IPS DF 6.9 (cell line): ENCODE measurements around the gene PTPRD.
"Not testable (repeated sequence)": the region's sequence is repeated elsewhere in the genome, so short reads cannot be mapped to it uniquely, and the experiment has no call there.

Experiments
- DNase-seq: peaks from one replicate; pipeline ENCODE4 v3.0.0-alpha.2; 2013; ENCODE audit warnings: low read depth, low spot score
- H3K27ac ChIP-seq: one replicate; pipeline ENCODE4 v1.5.1; 2013; ENCODE audit warnings: low read length, control low read depth
- H3K27me3 ChIP-seq: 2 replicates; pipeline ENCODE4 v1.6.1; 2013; ENCODE audit warnings: mild to moderate bottlenecking, low read length; ENCODE audit not compliant: control insufficient read depth, insufficient read depth
- H3K36me3 ChIP-seq: 2 replicates; pipeline ENCODE4 v1.6.1; 2013; ENCODE audit warnings: low read length; ENCODE audit not compliant: control insufficient read depth, insufficient read depth
- H3K4me1 ChIP-seq: 2 replicates; pipeline ENCODE4 v1.6.1; 2013; ENCODE audit warnings: low read length; ENCODE audit not compliant: control insufficient read depth, insufficient read depth
- H3K4me3 ChIP-seq: 2 replicates; pipeline ENCODE4 v1.5.1; 2013; ENCODE audit warnings: mild to moderate bottlenecking, low read length
- H3K9me3 ChIP-seq: 2 replicates; pipeline ENCODE4 v1.6.1; 2013; ENCODE audit warnings: low read length, inconsistent platforms; ENCODE audit not compliant: control insufficient read depth, insufficient read depth
- WGBS: extraction: QIAGEN DNeasy Blood & Tissue Kit; methylation state at CpG from one replicate; pipeline ENCODE4 v1.1.7; 2013; ENCODE audit warnings: mixed read lengths, missing lambda C conversion rate; ENCODE audit not compliant: insufficient read length, insufficient coverage; 5-methylcytosine and 5-hydroxymethylcytosine counted together

Gene PTPRD

DNA sequence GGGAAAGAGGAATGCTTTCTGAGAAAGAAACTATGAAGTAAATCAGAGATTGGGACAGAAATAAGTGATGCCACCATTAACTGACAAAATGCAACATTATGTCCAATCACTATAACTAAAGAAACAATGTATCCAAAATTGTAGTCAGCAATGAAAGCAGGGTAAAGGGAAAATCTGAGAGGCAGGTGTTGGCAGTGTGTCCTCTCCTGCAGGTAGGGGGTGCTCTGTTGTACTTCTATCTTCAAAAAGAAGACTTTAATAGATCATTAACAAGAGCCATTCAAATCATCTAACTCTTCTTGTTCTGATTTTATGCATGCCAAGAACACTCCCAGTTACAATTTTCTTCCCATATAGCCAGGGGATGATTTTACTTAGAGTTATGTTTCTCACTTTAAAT lies 1275.7 kb downstream of the PTPRD start:
- H3K9me3 ChIP-seq = no peaks in the 10 kb centered on the region
- H3K36me3 ChIP-seq = no peaks in the 10 kb centered on the region
- H3K4me1 ChIP-seq = peaks cover 2% of the 10 kb centered on the region; the same call in 1 of the 2 replicates
- no peak overlapping the region for H3K4me3 ChIP-seq
- no peak overlapping the region for H3K27ac ChIP-seq
- DNase-seq = no peak
- no peaks in the 10 kb centered on the region for H3K27me3 ChIP-seq

DNA sequence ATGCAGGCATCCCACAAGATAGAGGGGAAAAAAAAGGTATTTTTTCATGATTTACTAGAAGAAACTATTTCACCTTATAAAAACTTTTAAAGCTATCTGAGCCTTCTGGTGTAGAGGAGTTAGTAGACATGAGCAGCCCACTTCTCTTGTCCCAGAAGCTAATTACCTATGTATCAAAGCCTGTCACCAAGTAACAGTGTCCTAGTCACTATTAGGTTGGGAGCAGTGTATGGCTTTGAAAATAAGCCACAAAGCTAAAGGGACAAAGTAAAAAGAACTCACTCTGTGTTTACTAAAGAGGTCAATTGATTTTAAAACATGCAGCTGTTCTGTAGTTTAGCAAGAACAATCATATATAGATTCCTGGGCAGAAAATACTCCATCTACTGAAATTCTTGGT lies 1286.1 kb downstream of the PTPRD start:
- no peak overlapping the region for H3K27ac ChIP-seq
- H3K36me3 ChIP-seq = no peaks in the 10 kb centered on the region
- no peaks in the 10 kb centered on the region for H3K9me3 ChIP-seq
- H3K4me1 ChIP-seq = no peaks in the 10 kb centered on the region
- no peaks in the 10 kb centered on the region for H3K27me3 ChIP-seq
- DNase-seq = no peak
- no peak overlapping the region for H3K4me3 ChIP-seq

DNA sequence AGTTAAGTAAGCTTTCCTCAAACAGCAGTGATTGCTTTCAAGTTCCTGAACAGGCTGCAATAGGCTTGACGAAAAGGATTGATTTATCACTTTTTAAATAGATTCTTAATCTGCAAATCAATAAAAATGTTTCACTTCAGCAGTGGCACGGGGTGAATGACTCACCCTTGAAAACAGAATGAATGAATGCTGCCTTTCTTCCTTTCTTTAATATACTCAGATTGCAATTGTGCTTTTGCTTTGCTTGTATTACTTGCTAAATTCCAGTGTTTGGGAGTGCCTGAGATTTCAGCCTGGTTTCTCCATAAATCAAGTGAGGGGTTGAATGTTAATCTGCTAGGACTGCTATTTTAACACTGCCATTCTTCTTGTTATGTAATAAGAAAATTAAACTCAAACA lies 1293.8 kb downstream of the PTPRD start:
- no peaks in the 10 kb centered on the region for H3K27me3 ChIP-seq
- H3K27ac ChIP-seq = no peak overlapping the region
- DNase-seq = no peak
- H3K9me3 ChIP-seq = no peaks in the 10 kb centered on the region
- H3K4me1 ChIP-seq = no peaks in the 10 kb centered on the region
- H3K4me3 ChIP-seq = no peak overlapping the region
- no peaks in the 10 kb centered on the region for H3K36me3 ChIP-seq
- no CpG with 5 or more reads among the region's 2 CpGs for WGBS

DNA sequence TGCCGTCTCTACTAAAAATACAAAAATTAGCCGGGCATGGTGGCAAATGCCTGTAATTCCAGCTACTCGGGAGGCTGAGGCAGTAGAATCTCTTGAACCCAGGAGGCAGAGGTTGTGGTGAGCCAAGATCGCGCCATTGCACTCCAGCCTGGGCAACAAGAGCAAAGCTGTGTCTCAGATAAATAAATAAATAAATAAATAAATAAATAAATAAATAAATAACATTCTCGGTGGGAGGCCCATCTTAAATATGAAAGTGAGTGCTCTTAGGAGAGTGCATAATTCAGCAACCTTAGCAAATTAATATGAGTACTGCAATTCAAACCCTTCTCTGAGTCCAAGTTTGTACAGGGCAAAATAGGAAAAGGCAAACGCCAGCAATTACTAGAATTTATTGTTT lies 1302.1 kb downstream of the PTPRD start:
- no CpG with 5 or more reads among the region's 7 CpGs for WGBS
- H3K27me3 ChIP-seq, H3K36me3 ChIP-seq, H3K9me3 ChIP-seq, H3K4me3 ChIP-seq, H3K4me1 ChIP-seq, H3K27ac ChIP-seq, DNase-seq: not testable (repeated sequence)

DNA sequence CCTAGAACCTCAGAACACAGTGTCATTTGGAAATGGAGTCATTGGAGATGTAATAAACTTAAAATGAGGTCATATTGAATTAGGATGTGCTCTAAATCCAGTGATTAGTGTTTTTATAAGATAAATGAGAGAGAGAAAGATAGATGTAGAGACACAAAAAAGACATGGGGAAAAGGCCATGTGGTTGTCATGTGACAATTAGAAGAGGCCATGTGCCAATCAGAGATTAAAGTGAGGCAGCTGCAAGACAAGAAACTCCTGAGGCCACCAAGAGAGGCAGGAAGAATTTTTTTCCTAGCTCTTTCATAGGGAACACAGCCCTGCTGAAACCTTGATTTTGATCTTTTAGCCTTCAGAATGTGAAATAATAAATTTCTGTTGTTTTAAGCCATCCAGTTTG lies 1307.2 kb downstream of the PTPRD start:
- H3K36me3 ChIP-seq = no peaks in the 10 kb centered on the region
- H3K4me1 ChIP-seq = no peaks in the 10 kb centered on the region
- no peak overlapping the region for H3K4me3 ChIP-seq
- no peaks in the 10 kb centered on the region for H3K27me3 ChIP-seq
- DNase-seq = no peak
- no peaks in the 10 kb centered on the region for H3K9me3 ChIP-seq
- no peak overlapping the region for H3K27ac ChIP-seq

DNA sequence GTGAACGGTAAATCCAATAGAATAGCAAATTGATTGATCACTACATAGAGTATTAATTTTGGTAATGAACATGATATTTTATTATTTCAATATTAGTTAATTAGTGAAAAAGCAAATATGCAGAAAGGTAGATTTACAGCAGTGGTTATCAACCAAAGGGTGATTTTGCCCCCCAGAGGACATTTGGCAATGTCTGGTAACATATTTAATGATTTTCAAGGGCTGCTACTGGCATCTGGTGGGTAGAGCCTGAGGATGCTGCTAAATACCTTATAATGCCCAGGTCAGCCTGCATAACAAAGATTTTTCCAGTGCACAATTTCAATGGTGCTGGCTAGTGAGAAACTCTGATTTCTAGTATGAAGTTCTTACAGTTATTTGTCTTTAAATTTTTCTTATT lies 1313.7 kb downstream of the PTPRD start:
- no peak for DNase-seq
- no peaks in the 10 kb centered on the region for H3K36me3 ChIP-seq
- H3K9me3 ChIP-seq = no peaks in the 10 kb centered on the region
- no peak overlapping the region for H3K27ac ChIP-seq
- H3K27me3 ChIP-seq = no peaks in the 10 kb centered on the region
- H3K4me1 ChIP-seq = no peaks in the 10 kb centered on the region
- H3K4me3 ChIP-seq = no peak overlapping the region
- WGBS = no CpG with 5 or more reads among the region's 1 CpG

DNA sequence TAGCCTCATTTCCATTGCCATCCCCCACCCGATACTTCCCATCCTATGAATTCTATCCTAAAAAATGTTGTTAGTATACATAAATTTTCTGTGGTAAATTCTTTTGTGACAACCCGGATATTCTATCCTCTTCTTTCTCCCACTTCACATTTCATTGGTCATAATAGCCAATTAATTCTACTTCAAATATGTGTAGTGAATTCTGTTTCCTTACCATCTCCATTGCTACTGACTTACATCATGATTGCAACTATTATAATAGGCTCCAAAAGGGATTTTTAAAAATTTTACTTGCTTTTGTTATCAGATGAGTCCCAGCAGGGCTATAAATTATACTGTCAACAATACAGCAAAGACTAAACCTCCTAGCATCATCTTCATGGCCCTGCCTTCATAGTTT lies 1326.8 kb downstream of the PTPRD start:
- Histone ChIP-seq H3K36me3 (no peaks in the 10 kb centered on the region), H3K27ac (no peak overlapping the region), H3K4me3 (no peak overlapping the region), H3K9me3 (no peaks in the 10 kb centered on the region), H3K4me1 (no peaks in the 10 kb centered on the region), H3K27me3 (no peaks in the 10 kb centered on the region)
- WGBS = no CpG with 5 or more reads among the region's 2 CpGs
- no peak for DNase-seq

DNA sequence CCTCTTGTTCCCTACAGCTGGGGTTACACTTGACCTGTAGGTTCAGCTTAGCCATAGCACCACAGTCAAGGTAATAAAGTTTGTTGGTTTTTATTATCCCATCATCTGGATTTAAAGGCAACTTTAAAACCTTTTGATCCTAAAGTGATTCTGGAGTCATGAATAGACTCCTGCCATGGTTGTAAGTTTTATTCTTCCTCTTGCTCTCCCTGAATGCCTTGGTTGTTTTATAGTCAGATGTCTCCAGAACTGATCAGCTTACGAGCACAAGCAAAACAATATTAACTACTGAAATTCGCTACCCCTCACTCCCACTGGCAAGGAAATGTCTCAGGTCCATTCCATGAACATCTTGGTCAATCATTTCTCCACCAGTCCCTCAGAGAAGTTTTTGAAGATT lies 1328.6 kb downstream of the PTPRD start:
- H3K9me3 ChIP-seq = no peaks in the 10 kb centered on the region
- no CpG with 5 or more reads among the region's 2 CpGs for WGBS
- no peaks in the 10 kb centered on the region for H3K4me1 ChIP-seq
- no peak for DNase-seq
- no peaks in the 10 kb centered on the region for H3K36me3 ChIP-seq
- no peaks in the 10 kb centered on the region for H3K27me3 ChIP-seq
- no peak overlapping the region for H3K27ac ChIP-seq
- H3K4me3 ChIP-seq = no peak overlapping the region

DNA sequence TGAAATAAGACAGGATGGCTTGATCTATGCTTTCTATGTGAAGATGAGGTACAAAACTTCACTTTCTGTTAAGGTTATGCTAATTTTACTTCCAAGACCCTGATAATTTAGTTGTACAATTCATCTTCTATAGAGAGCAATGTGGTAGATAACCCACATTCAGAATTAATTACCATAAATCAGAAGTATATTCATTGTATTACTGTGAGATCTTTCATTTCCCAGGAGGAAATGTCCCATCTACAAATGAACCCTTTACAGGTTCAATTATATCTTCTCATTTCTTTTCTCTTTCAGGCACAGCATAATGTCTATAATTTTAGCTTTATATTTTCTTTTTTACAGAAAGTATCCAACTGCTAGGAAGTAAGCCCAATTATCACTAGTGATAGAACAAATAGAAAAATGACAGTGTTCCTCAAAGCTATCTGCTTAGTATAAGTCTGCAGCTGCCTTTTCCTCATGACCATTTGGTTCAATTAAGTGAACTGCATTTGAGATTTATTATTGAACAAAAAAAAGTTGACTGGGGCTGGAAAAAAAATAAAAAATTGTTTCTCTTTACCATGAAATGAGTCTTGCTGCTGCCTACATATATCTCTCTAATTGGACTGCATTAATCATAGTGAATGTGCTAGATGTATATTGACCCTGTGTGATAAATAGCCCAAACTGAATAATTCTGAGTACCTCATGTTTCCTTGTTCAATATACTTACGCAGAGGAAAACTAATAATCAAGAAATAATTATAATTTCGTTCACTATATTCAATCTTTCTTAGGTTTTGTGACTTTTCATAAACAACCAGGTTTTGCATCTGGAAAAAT lies 1329.4 kb downstream of the PTPRD start:
- no peak for DNase-seq

DNA sequence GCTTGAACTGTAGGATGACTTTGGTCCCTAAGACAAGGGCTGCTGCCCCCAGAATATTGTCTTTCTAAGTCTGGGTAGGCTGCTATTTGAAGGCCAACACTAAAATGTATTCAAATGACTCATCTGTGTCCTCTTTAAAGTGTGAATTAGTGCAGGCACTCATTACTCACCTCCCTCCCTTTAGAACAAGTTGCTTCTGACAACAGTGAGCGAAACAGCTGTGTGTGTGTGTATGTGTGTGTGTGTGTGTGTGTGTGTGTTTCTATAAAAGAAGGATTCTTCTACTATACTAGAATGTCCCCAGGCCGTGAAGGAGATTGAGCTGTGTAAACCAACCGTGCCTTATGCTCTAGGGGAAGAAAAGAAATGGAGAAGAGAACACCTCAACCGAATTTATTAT lies 1337.2 kb downstream of the PTPRD start:
- Histone ChIP-seq H3K4me3 (no peak overlapping the region), H3K4me1 (no peaks in the 10 kb centered on the region), H3K27ac (no peak overlapping the region), H3K36me3 (no peaks in the 10 kb centered on the region), H3K27me3 (no peaks in the 10 kb centered on the region), H3K9me3 (no peaks in the 10 kb centered on the region)
- WGBS = no CpG with 5 or more reads among the region's 4 CpGs
- DNase-seq = no peak

More for the DNA sequence above, 1329.4 kb downstream of the PTPRD start:
- no peaks in the 10 kb centered on the region for H3K27me3 ChIP-seq
- no peak overlapping the region for H3K27ac ChIP-seq
- no CpG with 5 or more reads among the region's 2 CpGs for WGBS
- no peaks in the 10 kb centered on the region for H3K36me3 ChIP-seq
- no peaks in the 10 kb centered on the region for H3K9me3 ChIP-seq
- no peaks in the 10 kb centered on the region for H3K4me1 ChIP-seq
- H3K4me3 ChIP-seq = no peak overlapping the region

DNA sequence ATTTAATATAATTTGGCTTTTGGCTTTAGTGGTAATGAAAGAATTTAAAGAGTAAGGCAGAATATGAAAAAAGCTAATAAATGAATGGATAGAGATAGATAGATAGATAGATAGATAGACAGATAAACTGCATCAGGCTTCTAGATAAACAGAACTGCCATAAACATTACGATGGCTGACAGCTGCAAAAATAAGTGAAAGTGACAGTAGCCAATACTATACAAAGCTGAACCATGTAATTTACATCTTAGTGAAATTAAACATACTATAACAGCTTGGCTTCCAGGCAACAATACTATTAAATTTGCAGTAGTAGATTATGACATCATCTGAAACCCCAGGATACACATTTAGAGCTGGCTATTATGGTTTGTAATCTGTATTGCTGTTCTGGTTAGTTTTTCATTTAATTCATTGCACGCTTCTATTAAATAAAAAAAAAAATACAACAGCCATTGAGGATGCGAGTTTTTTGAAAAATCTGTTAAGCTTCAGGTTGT lies 1354.8 kb downstream of the PTPRD start:
- no peak overlapping the region for H3K4me3 ChIP-seq
- H3K9me3 ChIP-seq = no peaks in the 10 kb centered on the region
- no peak for DNase-seq
- H3K36me3 ChIP-seq = no peaks in the 10 kb centered on the region
- H3K4me1 ChIP-seq = no peaks in the 10 kb centered on the region
- no peak overlapping the region for H3K27ac ChIP-seq
- no peaks in the 10 kb centered on the region for H3K27me3 ChIP-seq
- no CpG with 5 or more reads among the region's 3 CpGs for WGBS
